Testis (tissue), 2 donors: ENCODE data around the gene DYNLRB1.

Source experiments
- CTCF ChIP-seq, 3 experiments: fragments of 450-650 bp in 2 of 3; fragments of 200-600 bp in 1 of 3; sonication (generic) in 1 of 3; IDR thresholded peaks; one replicate each; pipeline ENCODE4 v1.5.1; 2016 to 2019; ENCODE audit warnings: antibody characterized with exemption in 3 of 3, mild to moderate bottlenecking in 2 of 3, moderate library complexity in 1 of 3
- POLR2A ChIP-seq: fragments of 450-650 bp; IDR thresholded peaks from one replicate; pipeline ENCODE4 v1.6.1; 2017; ENCODE audit warnings: antibody characterized with exemption, mild to moderate bottlenecking, moderate library complexity

GRCh38 chr20:34529742-34530141, 13.5 kb downstream of the DYNLRB1 start:
- no peak for TF ChIP-seq CTCF (IDR thresholded peaks at IDR 0.05)
- no peak for TF ChIP-seq POLR2A
